Glutamatergic neuron (in vitro differentiated cells): ENCODE measurements around the gene IL20. TPM values are rescaled to one million over a fixed set of nuclear protein-coding genes. Genes with fewer than 3 reads are reported as not detected.

Experiments used
- DNase-seq: peaks from one replicate; pipeline ENCODE4 v3.0.0; 2022
- H3K27ac Mint-ChIP-seq: one replicate; pipeline ENCODE4 v1.8.0; 2020; ENCODE audit warnings: mild to moderate bottlenecking, mixed read lengths, inconsistent platforms; ENCODE audit not compliant: unreplicated experiment
- H3K27me3 Mint-ChIP-seq: one replicate; pipeline ENCODE4 v1.8.0; 2020; ENCODE audit warnings: mild to moderate bottlenecking, moderate library complexity, mixed read lengths, inconsistent platforms; ENCODE audit not compliant: unreplicated experiment
- H3K36me3 Mint-ChIP-seq: one replicate; pipeline ENCODE4 v1.8.0; 2020; ENCODE audit warnings: mild to moderate bottlenecking, mixed read lengths, inconsistent platforms; ENCODE audit not compliant: unreplicated experiment
- H3K4me1 Mint-ChIP-seq: one replicate; pipeline ENCODE4 v1.8.0; 2020; ENCODE audit warnings: mild to moderate bottlenecking, low read depth, mixed read lengths, inconsistent platforms; ENCODE audit not compliant: unreplicated experiment
- H3K4me3 Mint-ChIP-seq: one replicate; pipeline ENCODE4 v1.8.0; 2020; ENCODE audit warnings: mild to moderate bottlenecking, mixed read lengths, inconsistent platforms; ENCODE audit not compliant: unreplicated experiment
- H3K9me3 Mint-ChIP-seq: one replicate; pipeline ENCODE4 v1.8.0; 2020; ENCODE audit warnings: mild to moderate bottlenecking, moderate library complexity, mixed read lengths, inconsistent platforms; ENCODE audit not compliant: unreplicated experiment
- total RNA-seq: library from RNA; stranded (reverse); fragmentation: NEBNext Ultra II Directional; extraction: Animal tissue kit (Norgen Biotek cat#: 25700); gene quantifications from one replicate; pipeline ENCODE4 v1.2.1, GENCODE V29; 2021; ENCODE audit not compliant: unreplicated experiment
- TF ChIP-seq, protein P1 (sequence below): fragments of 200-600 bp; sonication (generic); IDR thresholded peaks from one replicate; pipeline ENCODE4 v1.5.0; 2021; ENCODE audit not compliant: partially characterized antibody, unreplicated experiment

Gene IL20
- total RNA-seq, 1 donor from 2014 or later = not detected

DNA sequence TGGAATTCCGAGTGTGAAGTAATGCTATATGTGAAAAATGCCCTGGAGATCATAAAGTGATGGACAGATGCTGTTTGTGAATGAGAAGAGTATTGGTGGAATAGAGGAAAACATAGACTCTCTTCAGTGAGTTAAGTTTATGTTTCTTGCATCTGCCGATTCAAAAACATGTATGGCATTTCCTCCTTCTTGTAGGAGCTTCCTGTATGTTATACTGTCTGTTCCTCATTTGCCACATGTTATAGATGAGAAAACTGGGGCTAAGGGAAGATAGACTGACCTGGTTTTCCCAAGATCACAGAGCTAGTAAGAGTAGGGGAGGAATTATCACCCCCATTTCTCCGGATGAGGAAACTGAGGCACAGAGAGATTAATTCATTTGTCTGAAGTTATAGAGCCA is 41.1 kb upstream of the IL20 start:
- Mint-ChIP-seq H3K4me3 (no peak overlapping the region), H3K9me3 (no peaks in the 10 kb centered on the region), H3K36me3 (no peaks in the 10 kb centered on the region), H3K4me1 (peaks cover 3% of the 10 kb centered on the region), H3K27me3 (peaks cover 4% of the 10 kb centered on the region), H3K27ac (no peak overlapping the region)
- DNase-seq = no peak
- TF ChIP-seq, protein P1, sequence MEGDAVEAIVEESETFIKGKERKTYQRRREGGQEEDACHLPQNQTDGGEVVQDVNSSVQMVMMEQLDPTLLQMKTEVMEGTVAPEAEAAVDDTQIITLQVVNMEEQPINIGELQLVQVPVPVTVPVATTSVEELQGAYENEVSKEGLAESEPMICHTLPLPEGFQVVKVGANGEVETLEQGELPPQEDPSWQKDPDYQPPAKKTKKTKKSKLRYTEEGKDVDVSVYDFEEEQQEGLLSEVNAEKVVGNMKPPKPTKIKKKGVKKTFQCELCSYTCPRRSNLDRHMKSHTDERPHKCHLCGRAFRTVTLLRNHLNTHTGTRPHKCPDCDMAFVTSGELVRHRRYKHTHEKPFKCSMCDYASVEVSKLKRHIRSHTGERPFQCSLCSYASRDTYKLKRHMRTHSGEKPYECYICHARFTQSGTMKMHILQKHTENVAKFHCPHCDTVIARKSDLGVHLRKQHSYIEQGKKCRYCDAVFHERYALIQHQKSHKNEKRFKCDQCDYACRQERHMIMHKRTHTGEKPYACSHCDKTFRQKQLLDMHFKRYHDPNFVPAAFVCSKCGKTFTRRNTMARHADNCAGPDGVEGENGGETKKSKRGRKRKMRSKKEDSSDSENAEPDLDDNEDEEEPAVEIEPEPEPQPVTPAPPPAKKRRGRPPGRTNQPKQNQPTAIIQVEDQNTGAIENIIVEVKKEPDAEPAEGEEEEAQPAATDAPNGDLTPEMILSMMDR = no peak

GRCh38 chr1:206826394-206826793 is 39.0 kb upstream of the IL20 start:
- TF ChIP-seq, protein P1 = no peak
- H3K36me3 Mint-ChIP-seq = no peaks in the 10 kb centered on the region
- peaks cover 3% of the 10 kb centered on the region for H3K4me1 Mint-ChIP-seq
- H3K27ac Mint-ChIP-seq = no peak overlapping the region
- no peaks in the 10 kb centered on the region for H3K9me3 Mint-ChIP-seq
- H3K27me3 Mint-ChIP-seq = peaks cover 4% of the 10 kb centered on the region
- H3K4me3 Mint-ChIP-seq = no peak overlapping the region
- DNase-seq = no peak

DNA sequence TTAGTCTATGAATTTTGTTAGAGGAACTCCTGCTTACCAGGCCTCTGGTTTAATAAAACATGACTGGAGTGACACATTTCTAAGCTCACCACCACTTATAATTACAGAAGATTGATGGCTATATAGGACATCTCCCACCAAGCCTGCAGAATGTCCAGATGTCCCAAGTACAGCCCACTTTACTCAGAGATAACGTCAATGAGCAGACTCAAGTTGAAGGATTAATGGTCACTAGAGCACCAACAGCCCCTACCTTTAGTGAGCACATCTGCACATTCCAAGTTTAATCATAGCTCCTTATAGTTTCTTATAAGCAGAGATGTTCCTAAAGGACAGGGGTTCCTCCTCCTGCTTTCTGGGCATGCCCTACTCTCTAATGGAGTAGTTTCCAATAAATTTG is 37.4 kb upstream of the IL20 start:
- DNase-seq = no peak
- Mint-ChIP-seq H3K4me1 (peaks cover 3% of the 10 kb centered on the region), H3K9me3 (no peaks in the 10 kb centered on the region), H3K36me3 (no peaks in the 10 kb centered on the region), H3K27me3 (peaks cover 4% of the 10 kb centered on the region), H3K4me3 (no peak overlapping the region), H3K27ac (no peak overlapping the region)
- TF ChIP-seq, protein P1 = no peak

DNA sequence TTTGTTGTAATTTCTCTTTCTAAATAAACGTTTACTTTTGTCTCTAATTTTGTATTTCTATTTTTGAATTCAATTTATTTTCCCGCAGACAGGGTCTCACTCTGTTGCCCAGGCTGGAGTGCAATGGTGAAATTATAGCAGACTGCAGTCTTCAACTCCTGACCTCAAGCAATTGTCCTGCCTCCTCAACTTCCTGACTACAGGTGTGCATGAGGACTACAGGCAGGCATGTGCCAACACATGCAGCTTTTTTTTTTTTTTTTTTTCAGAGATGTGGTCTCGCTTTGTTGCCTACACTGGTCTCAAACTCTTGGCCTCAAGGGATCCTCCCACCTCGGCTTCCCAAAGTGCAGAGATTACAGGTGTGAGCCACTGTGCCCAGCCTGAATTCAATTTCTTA is 36.7 kb upstream of the IL20 start:
- TF ChIP-seq, protein P1 = no peak
- Mint-ChIP-seq H3K27me3 (peaks cover 4% of the 10 kb centered on the region), H3K4me1 (peaks cover 3% of the 10 kb centered on the region), H3K36me3 (no peaks in the 10 kb centered on the region), H3K27ac (no peak overlapping the region), H3K4me3 (no peak overlapping the region), H3K9me3 (no peaks in the 10 kb centered on the region)
- DNase-seq = no peak

DNA sequence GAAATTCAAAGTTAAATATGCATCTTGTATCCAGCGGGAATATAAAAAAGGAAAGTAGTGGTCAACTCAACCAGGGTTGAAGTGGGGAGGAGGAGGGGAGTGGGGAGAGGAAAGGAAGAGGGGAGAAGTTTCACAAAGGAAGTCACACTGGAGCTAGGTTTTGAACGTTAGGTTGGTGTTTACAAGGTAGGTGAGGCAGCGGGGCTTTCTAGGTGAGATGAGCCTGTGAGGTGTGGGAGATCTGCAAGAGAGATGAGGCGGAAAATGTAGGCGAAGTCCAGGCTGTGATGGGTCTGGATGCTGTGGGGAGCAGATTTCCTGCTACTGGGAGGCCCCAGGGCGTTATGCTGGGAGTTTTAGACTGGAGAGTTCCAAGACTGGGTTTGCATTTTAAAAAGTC is 36.1 kb upstream of the IL20 start:
- Mint-ChIP-seq H3K36me3 (no peaks in the 10 kb centered on the region), H3K4me1 (peaks cover 3% of the 10 kb centered on the region), H3K9me3 (no peaks in the 10 kb centered on the region), H3K27me3 (peaks cover 4% of the 10 kb centered on the region), H3K27ac (no peak overlapping the region), H3K4me3 (no peak overlapping the region)
- no peak for DNase-seq
- TF ChIP-seq, protein P1 = no peak
